Effector memory CD4-positive, alpha-beta T cell (primary cell): ENCODE results near the gene SENP3.

ENCODE experiments used
- DNase-seq, 3 donors: peaks; one replicate each; pipeline ENCODE4 v3.0.0-alpha.2; 2020
- H3K27ac ChIP-seq: 2 replicates; pipeline ENCODE4 v1.7.0; 2013; ENCODE audit warnings: mild to moderate bottlenecking, low read length, moderate library complexity; ENCODE audit not compliant: insufficient read depth, poor library complexity, severe bottlenecking
- H3K27me3 ChIP-seq: replicated peaks from 2 replicates; pipeline ENCODE4 v1.7.0; 2013; ENCODE audit warnings: mild to moderate bottlenecking, low read length; ENCODE audit not compliant: insufficient read depth, control insufficient read depth, poor library complexity, severe bottlenecking
- H3K36me3 ChIP-seq: 2 replicates; pipeline ENCODE4 v1.7.0; 2013; ENCODE audit warnings: mild to moderate bottlenecking, low read length, moderate library complexity; ENCODE audit not compliant: control insufficient read depth, insufficient read depth
- H3K4me1 ChIP-seq: 2 replicates; pipeline ENCODE4 v1.7.0; 2013; ENCODE audit warnings: low read length, mild to moderate bottlenecking; ENCODE audit not compliant: control insufficient read depth, insufficient read depth, poor library complexity, severe bottlenecking
- H3K4me3 ChIP-seq: 2 replicates; pipeline ENCODE4 v1.7.0; 2013; ENCODE audit warnings: low read length, low read depth, mild to moderate bottlenecking; ENCODE audit not compliant: insufficient read depth, poor library complexity, severe bottlenecking
- H3K9me3 ChIP-seq: 2 replicates; pipeline ENCODE4 v1.7.0; 2013; ENCODE audit warnings: mild to moderate bottlenecking, low read length, moderate library complexity; ENCODE audit not compliant: control insufficient read depth

SENP3 gene

DNA sequence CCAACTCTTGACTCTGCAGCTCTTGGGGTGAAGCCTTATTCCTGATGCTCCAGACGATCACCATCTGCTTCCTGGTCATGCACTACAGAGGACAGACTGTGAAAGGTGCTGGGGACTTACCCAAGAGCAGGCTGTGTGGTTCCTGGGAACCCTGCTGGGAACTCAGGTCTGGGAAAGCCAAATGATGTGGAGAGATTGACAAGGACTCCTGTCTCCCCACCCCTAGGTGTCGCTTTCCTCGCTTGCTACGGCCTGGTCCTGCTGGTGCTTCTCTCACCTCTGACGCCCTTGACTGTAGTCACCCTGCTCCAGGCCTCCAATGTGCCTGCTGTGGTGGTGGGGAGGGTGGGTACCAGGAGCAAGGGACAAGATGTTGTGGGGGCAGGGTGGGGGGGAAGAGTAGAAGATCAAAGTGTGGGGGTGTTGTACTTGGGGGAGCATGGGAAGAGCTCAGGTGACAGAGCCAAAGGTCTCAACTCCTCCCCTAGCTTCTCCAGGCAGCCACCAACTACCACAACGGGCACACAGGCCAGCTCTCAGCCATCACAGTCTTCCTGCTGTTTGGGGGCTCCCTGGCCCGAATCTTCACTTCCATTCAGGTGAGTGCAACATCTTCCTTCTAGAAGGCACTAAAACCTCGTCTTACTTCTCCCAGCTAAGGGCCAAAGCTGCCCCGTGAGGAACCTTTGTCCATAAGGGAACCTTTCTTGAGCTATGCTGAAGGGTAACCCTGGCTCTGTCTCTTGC, 25.1 kb downstream of the SENP3 start:
- Histone ChIP-seq H3K27me3 (no peaks in the 10 kb centered on the region), H3K4me3 (no peak overlapping the region), H3K9me3 (no peaks in the 10 kb centered on the region), H3K4me1 (peaks cover 16% of the 10 kb centered on the region), H3K36me3 (peaks cover 24% of the 10 kb centered on the region), H3K27ac (no peak overlapping the region)
- no peak for DNase-seq

DNA sequence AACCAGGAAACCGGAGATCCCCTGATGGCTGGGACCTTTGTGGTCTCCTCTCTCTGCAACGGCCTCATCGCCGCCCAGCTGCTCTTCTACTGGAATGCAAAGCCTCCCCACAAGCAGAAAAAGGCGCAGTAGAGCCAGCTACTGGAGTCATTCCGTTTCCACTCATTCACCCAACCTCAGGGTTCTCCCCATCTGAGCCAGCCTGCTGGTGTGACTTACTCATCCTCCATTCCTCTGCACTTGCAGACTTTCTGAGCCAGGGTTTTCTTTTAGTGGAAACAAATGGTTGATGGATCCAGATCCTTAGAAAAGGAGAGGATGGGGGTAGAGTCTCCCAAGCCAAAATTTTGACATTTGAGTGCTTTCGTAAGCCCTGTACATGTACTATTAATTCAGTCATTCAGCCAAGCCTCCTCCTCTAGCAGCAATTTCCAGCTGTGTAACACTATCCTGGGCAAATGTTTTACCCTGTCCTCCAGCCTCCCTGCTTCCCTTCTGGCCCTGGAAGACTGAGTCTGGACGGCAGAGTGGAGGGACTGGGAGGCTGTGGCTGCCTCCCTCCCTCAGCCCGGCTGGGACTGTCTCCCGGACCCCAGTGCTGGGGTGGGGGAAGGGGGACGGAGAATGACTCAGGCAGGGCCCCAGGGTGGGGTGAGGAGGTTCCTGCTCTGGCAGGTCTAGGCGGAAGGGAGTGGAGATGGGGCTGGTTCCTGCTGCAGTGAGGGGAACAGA, 25.9 kb downstream of the SENP3 start:
- H3K9me3 ChIP-seq: no peaks in the 10 kb centered on the region
- H3K4me1 ChIP-seq: peaks cover 16% of the 10 kb centered on the region
- H3K4me3 ChIP-seq: no peak overlapping the region
- H3K27me3 ChIP-seq: no peaks in the 10 kb centered on the region
- DNase-seq: no peak
- H3K27ac ChIP-seq: no peak overlapping the region
- H3K36me3 ChIP-seq: peaks cover 31% of the 10 kb centered on the region

DNA sequence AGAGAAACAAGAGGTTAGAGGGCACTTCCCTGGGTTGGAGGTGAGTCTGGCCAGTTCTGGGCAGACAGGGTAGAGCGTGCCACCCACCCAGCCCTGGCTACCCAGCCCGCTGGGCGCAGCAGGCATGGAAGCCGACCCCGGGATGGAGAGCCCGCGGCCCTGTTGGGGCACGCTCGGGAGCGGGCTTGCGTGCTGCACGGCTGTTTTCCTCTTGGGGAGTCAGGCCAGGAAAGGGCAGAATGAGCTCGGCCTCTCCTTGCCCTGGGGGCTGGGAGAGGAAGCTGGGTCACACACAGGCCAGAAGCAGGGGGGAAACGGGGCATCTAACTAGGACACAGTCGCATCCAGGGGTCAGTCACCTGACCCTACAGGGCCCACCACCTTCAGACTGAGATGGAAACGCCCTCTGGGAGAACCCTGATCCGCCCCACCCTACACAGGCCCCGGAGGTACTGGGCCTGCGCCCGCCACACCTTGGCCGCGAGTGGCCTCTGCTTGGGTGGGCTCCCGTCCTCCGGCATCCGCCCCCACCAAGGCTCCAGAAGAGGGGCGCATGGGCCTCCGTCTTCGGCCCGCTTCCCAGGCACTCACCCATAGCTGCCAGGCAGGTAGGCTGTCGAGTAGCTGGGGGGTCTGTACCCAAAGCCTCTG, 27.0 kb downstream of the SENP3 start:
- Histone ChIP-seq H3K27me3 (no peaks in the 10 kb centered on the region), H3K4me3 (no peak overlapping the region), H3K9me3 (no peaks in the 10 kb centered on the region), H3K36me3 (peaks cover 42% of the 10 kb centered on the region), H3K27ac (no peak overlapping the region), H3K4me1 (peaks cover 8% of the 10 kb centered on the region)
- DNase-seq: no peak

DNA sequence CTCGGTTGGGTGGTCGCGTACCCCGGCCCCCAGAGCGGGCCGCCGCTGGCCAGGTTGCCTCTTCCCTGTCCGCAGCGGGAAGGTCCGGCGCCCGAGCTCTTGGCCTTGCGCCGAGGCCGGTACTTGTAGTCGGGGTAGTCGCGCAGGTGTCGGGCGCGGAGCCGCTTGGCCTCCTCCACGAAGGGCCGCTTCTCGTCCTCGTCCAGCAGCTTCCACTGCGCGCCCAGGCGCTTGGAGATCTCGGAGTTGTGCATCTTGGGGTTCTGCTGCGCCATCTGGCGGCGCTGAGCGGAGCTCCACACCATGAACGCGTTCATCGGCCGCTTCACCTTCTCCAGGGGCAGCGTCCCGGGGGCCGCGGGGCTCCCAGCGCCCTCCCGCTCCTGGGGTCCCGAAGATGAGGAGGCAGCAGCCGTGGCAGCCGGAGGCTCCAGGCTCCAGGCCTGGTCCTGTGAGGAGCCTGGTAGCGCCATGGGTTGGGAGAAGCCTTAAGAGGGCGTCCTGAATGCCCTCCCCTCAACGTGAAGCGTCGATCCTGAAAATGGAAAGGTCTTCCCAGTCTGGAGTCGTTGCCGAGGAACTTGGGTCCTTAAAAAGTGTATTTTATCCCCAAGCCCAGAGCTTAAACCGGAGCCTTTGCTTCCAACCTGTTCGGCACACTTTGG, 27.6 kb downstream of the SENP3 start:
- Histone ChIP-seq H3K4me1 (peaks cover 6% of the 10 kb centered on the region), H3K27ac (no peak overlapping the region), H3K4me3 (no peak overlapping the region), H3K36me3 (peaks cover 49% of the 10 kb centered on the region), H3K9me3 (no peaks in the 10 kb centered on the region), H3K27me3 (no peaks in the 10 kb centered on the region)
- peak; percentile 25 to 44 (median 39) for DNase-seq

DNA sequence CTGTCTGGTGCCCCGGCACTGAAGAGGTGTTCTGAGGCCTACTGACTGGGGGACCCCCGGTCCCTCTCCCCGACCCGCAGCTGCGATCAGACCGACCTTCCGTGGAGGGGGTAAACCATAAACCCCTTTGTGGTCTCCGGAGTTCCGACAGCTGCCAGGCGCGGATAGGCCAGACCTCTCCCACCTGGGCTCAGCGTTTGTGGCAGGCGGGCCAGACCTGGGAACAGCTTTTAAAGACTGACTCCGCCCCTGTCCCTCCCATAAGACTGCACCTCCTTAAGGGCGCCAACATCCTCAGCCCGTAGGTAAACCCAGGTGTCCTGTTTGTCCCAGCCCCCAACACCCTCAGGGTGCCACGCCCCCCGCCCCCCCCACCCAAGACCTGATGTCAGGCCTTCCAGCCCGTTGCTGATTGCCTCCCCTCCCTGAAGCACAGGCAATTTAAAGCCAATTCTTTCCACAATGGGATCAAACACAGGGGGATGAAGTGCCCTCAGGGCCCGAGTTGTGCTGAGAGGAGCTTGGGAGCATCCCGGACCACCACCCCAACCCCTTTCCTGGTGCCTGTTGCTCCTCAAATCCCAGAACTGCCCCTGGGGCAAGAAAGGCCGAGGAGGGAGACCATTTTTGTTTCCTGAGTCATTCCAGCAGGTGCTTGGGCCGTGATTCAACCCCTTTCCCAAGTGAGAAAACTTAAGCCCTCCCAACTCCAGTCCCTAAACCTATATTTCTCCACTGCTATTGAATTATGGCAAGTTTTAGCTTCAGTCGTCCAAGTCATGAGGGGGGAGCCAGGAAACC, 28.4 kb downstream of the SENP3 start, which contains the start of gene SOX15:
Gene SOX15, minus strand, starts transcription at position 204 of the 801 bp plus-strand sequence. CDS start 418 bp downstream, outside the sequence.
- Histone ChIP-seq H3K27me3 (no peaks in the 10 kb centered on the region), H3K4me3 (no peak within 1 kb of the TSS), H3K36me3 (peaks cover 56% of the 10 kb centered on the region), H3K27ac (no peak within 1 kb of the TSS), H3K9me3 (no peaks in the 10 kb centered on the region), H3K4me1 (no peaks in the 10 kb centered on the region)
- no peak for DNase-seq

DNA sequence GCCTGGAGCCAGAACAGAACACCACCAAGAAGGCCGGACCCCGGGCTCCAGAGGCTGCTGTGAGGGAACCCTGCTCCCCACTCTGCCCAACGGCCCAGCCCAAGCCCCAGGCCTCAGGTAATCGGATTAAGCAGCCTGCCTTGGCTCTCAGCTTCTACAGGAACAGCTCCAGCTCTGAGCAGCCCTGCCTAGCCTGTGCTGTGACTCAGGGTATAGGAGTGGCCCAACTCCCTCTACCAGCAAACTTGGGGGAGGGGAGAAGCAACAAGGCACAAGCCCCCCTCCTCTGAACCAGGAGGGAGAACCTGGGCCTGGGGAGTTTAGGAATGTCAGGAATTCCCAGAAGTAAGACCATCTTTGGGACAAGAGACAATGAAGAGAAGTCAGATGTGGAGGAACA, 29.0 kb downstream of the SENP3 start:
- DNase-seq: no peak
- Histone ChIP-seq H3K4me3 (no peak overlapping the region), H3K4me1 (no peaks in the 10 kb centered on the region), H3K27me3 (no peaks in the 10 kb centered on the region), H3K36me3 (peaks cover 63% of the 10 kb centered on the region), H3K27ac (no peak overlapping the region), H3K9me3 (no peaks in the 10 kb centered on the region)

DNA sequence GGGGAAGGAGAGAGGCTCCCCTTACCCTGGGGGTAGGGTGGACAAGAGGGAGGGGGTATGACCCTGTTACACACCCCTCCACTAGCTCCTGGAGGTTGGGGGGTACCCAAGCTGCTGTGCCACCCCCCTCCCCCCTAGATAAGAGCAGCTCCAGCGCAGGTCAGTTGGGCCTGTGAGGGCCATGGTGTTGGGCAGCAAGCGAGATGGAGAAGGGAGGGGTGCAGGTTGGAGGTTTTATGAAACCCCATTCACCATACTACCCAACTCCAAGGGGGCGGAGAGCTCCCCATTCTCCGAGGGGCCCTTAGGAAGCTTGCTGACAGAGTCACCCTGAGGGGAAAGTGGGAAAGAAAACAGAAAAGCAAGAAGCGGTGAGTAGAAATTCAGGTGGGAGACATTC, 29.9 kb downstream of the SENP3 start:
- peaks cover 68% of the 10 kb centered on the region for H3K36me3 ChIP-seq
- no peaks in the 10 kb centered on the region for H3K27me3 ChIP-seq
- H3K9me3 ChIP-seq: no peaks in the 10 kb centered on the region
- no peaks in the 10 kb centered on the region for H3K4me1 ChIP-seq
- H3K27ac ChIP-seq: no peak overlapping the region
- no peak for DNase-seq
- no peak overlapping the region for H3K4me3 ChIP-seq

DNA sequence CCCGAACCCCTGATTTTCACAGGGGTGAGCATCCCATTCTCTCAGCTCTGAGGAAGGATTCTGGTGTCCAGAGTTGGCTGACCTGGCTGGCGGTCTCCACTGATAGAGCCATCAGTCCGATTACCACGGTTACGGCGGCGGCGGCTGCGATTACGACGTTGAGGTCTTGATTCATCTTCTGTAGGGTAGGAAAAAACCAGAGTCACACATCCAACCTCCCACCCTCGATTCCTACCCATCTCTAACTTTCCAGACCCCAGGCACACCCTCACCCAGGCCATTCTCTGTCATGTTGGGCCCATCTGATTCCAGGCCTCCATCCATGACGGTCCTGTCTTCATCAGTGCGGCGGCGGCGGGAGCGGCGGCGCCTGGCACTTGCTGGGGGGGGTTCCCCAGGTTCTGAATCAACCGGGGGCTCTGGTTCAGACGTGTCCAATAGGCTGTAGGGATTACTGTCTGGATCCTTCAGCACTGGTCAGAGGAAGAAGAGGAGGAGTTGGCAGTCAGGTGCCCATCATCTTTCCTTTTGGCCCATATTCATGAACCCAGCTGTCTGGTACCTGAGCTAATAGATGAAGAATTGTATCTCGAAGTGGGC, 30.8 kb downstream of the SENP3 start:
- Histone ChIP-seq H3K36me3 (peaks cover 67% of the 10 kb centered on the region), H3K27me3 (no peaks in the 10 kb centered on the region), H3K4me1 (no peaks in the 10 kb centered on the region), H3K9me3 (no peaks in the 10 kb centered on the region), H3K4me3 (no peak overlapping the region), H3K27ac (no peak overlapping the region)
- DNase-seq: no peak

DNA sequence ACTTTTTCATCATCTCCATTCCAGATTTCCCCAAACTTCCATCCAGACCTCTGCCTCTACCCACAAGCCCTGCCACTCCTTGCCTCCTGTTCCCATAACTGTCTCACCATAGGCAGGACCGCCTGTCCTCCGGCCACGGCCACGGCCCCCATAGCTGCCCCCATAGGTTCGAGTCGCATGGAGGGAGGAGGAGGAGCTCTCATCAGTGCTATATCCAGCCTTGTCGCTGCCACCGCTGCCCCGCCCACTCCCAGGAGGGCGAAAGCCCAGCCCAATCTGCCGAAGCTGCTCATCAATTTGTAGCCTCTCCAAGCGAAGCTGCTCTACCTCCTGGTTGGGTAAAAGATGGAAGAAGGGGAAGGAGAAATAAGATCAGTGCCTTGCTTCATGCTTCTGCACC, 31.6 kb downstream of the SENP3 start:
- Histone ChIP-seq H3K4me1 (no peaks in the 10 kb centered on the region), H3K36me3 (peaks cover 60% of the 10 kb centered on the region), H3K27me3 (no peaks in the 10 kb centered on the region), H3K4me3 (no peak overlapping the region), H3K9me3 (no peaks in the 10 kb centered on the region), H3K27ac (no peak overlapping the region)
- DNase-seq: no peak
